Parathyroid adenoma (tissue), 2 donors: ENCODE data around the gene NT5DC2.

Source experiments
- H2AFZ ChIP-seq: fragments of 300-600 bp; sonication (generic); one replicate; pipeline ENCODE4 v1.7.0; 2017; ENCODE audit warnings: antibody characterized with exemption, mild to moderate bottlenecking
- H3K27ac ChIP-seq: fragments of 300-600 bp; sonication (generic); one replicate; pipeline ENCODE4 v1.7.0; 2017
- H3K27me3 ChIP-seq: fragments of 300-600 bp; sonication (generic); one replicate; pipeline ENCODE4 v1.7.0; 2017; ENCODE audit warnings: low read length; ENCODE audit not compliant: control insufficient read depth, insufficient read depth
- H3K36me3 ChIP-seq: fragments of 300-600 bp; sonication (generic); one replicate; pipeline ENCODE4 v1.7.0; 2017; ENCODE audit warnings: low read length; ENCODE audit not compliant: control insufficient read depth, insufficient read depth
- H3K4me1 ChIP-seq: fragments of 300-600 bp; sonication (generic); one replicate; pipeline ENCODE4 v1.7.0; 2017; ENCODE audit warnings: control low read depth
- H3K4me2 ChIP-seq: fragments of 300-600 bp; sonication (generic); one replicate; pipeline ENCODE4 v1.7.0; 2017; ENCODE audit warnings: low read length
- H3K4me3 ChIP-seq: fragments of 300-600 bp; sonication (generic); one replicate; pipeline ENCODE4 v1.7.0; 2017; ENCODE audit warnings: low read depth, low read length
- H3K79me2 ChIP-seq: fragments of 300-600 bp; sonication (generic); one replicate; pipeline ENCODE4 v1.7.0; 2017; ENCODE audit warnings: control low read depth
- H3K9ac ChIP-seq: fragments of 300-600 bp; sonication (generic); one replicate; pipeline ENCODE4 v1.7.0; 2017; ENCODE audit warnings: mild to moderate bottlenecking
- H3K9me3 ChIP-seq: fragments of 300-600 bp; sonication (generic); one replicate; pipeline ENCODE4 v1.7.0; 2017; ENCODE audit warnings: low read length; ENCODE audit not compliant: control insufficient read depth
- CTCF ChIP-seq: fragments of 300-600 bp; sonication (generic); IDR thresholded peaks from one replicate; pipeline ENCODE4 v1.7.0; 2017; ENCODE audit warnings: antibody characterized with exemption, mild to moderate bottlenecking
- donor health status: primary hyperparathyroidism.

The NT5DC2 gene

DNA sequence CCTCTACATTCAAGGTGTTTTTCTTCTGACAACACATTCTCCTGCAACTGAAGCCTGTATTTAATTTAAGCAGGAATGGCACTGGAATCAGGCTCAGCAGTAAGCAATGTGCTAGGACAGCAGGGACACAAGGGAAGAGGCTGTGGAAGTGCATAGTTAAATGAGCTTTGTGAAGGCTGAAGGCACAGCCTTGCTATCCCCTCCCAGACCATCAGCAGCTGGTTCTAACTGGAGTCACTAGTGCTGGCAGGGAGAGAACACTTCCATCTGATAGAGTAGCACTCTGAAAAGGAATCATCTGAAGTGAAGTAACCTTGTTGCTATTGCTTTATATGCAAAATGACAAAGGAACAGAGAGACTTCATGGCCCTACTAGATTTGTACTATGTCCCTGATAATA is 17.5 kb upstream of the NT5DC2 start:
- H3K36me3 ChIP-seq = no peaks in the 10 kb centered on the region
- H3K9ac ChIP-seq = no peak overlapping the region

DNA sequence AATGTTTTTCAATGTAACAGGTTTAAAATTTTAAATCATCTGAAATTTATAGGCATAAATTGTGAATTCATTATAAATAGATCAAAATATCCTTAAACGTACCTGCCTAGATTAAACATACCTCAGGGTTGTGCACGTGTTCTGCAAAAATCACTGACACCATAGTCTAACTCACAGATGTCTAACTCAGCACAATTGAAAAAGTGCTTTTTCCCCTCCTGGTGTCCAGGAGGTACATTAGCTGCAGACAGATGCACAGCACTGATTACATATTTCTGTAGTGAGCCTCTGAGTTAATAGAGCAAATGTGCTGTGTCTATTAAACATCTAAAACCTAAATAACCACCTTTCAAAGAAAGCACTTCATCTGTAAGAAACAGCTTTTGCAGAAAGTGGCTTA is 13.5 kb upstream of the NT5DC2 start:
- no peak overlapping the region for H3K4me2 ChIP-seq
- no peak for TF ChIP-seq CTCF

More for the DNA sequence above, 17.5 kb upstream of the NT5DC2 start:
- TF ChIP-seq CTCF = no peak
- Histone ChIP-seq H2AFZ (no peak overlapping the region), H3K4me1 (peaks cover 2% of the 10 kb centered on the region), H3K4me3 (no peak overlapping the region), H3K27me3 (no peaks in the 10 kb centered on the region), H3K27ac (no peak overlapping the region), H3K4me2 (no peak overlapping the region), H3K9me3 (no peaks in the 10 kb centered on the region), H3K79me2 (no peaks in the 10 kb centered on the region)

DNA sequence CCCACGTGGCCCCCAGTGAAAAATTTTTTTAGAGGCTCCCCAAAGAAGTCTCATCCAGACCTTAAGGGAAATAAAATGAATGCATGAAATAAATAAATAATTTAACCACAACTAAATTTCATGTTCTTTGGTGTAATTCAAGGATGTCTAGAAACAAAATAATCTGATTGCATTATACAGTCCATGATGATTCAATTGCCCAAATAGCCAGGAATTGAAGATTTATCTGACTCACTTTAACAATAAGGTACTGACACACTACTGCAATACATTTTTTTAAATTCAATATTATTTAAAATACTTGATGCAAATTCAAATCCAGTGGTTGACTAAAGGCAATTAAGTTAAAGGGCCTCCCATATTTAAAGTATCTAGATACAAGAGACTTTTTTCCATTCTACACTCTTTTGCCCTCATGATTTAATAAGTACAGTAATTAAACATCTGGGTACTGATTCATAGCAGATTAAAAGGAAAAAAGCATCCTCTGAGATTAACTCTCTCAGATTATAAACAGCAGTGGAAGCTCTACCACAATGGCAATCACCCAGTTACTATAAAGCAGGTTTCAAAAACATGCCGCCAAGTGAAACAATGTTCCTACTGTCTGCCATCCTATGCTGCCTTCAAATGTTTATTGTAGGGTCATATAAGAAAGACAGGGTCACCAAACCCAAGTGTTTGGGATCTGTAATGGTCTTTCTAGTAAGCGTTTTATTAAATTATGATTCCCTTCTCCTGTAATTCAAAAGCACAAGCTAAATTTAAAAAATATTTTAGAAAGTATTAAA is 12.6 kb upstream of the NT5DC2 start:
- Histone ChIP-seq H2AFZ (no peak overlapping the region), H3K36me3 (no peaks in the 10 kb centered on the region), H3K27me3 (no peaks in the 10 kb centered on the region), H3K9me3 (no peaks in the 10 kb centered on the region), H3K9ac (no peak overlapping the region), H3K4me2 (no peak overlapping the region), H3K4me3 (no peak overlapping the region), H3K79me2 (no peaks in the 10 kb centered on the region), H3K27ac (no peak overlapping the region), H3K4me1 (no peaks in the 10 kb centered on the region)
- TF ChIP-seq CTCF = no peak

More for the DNA sequence above, 13.5 kb upstream of the NT5DC2 start:
- Histone ChIP-seq H3K27ac (no peak overlapping the region), H3K4me3 (no peak overlapping the region), H2AFZ (no peak overlapping the region), H3K9ac (no peak overlapping the region), H3K27me3 (no peaks in the 10 kb centered on the region), H3K36me3 (no peaks in the 10 kb centered on the region), H3K4me1 (no peaks in the 10 kb centered on the region), H3K79me2 (no peaks in the 10 kb centered on the region), H3K9me3 (no peaks in the 10 kb centered on the region)

DNA sequence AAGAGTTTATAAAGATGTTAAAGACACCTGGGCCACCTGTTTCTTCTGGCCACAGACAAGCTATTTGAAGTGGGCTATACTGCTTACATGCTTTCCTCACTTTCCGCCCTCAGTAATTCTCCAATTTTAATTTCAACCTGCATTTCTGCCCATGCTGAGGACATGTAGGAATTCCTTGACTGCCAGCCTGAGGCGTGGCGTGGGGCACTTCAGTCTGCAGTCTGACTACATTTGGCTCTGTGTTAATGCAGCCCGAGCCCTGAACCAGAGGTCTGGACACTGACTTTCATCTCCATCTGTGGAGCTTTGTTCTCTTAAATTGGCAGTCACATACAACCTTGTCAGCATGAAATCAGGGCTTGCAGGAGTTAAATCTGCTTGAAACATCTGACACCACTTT is 11.3 kb upstream of the NT5DC2 start:
- Histone ChIP-seq H3K9me3 (no peaks in the 10 kb centered on the region), H3K4me3 (no peak overlapping the region), H3K4me2 (no peak overlapping the region), H2AFZ (no peak overlapping the region), H3K27ac (no peak overlapping the region), H3K4me1 (peaks cover 2% of the 10 kb centered on the region), H3K9ac (no peak overlapping the region), H3K79me2 (no peaks in the 10 kb centered on the region), H3K27me3 (no peaks in the 10 kb centered on the region), H3K36me3 (no peaks in the 10 kb centered on the region)
- no peak for TF ChIP-seq CTCF

DNA sequence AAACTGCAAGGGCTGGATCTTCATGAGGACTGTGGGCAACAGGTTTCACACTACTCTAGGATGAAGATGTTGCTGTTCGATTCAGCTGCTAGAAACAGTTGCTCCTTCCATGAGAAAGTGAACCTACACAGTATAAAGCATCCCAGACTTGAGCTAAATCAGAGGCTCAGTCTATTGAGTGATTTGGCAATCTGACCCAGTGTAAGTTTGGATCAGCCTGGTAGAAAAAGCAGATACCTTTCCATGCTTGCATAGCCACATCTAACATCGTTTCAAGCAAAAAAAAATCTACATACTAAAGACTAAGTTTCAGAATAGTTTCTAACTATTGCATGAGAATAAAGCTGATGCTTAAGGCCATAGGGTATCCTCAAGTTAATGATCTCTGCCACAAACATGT is 7.4 kb upstream of the NT5DC2 start:
- no peaks in the 10 kb centered on the region for H3K27me3 ChIP-seq
- H3K4me1 ChIP-seq = peaks cover 24% of the 10 kb centered on the region
- H3K9ac ChIP-seq = no peak overlapping the region
- H2AFZ ChIP-seq = no peak overlapping the region
- H3K27ac ChIP-seq = no peak overlapping the region
- no peak overlapping the region for H3K4me3 ChIP-seq
- H3K36me3 ChIP-seq = no peaks in the 10 kb centered on the region
- H3K79me2 ChIP-seq = peaks cover 19% of the 10 kb centered on the region
- no peaks in the 10 kb centered on the region for H3K9me3 ChIP-seq
- no peak overlapping the region for H3K4me2 ChIP-seq
- no peak for TF ChIP-seq CTCF
